Activated naive CD4-positive, alpha-beta T cell treated with anti-CD3 and anti-CD28 coated beads, Interleukin-2, amount 50 U/mL, for 72 hours (primary cell): ENCODE results near the gene RRAS. TPM values are rescaled to one million over a fixed set of nuclear protein-coding genes. Genes with fewer than 3 reads are reported as not detected.
"Not testable (repeated sequence)": the region's sequence is repeated elsewhere in the genome, so short reads cannot be mapped to it uniquely, and the experiment has no call there.

Experiments used
- ATAC-seq, 2 donors: fragments of 150-1000 bp; cut with Tn5 transposase; 2 replicates each; pipeline ENCODE4 v1.10.0; 2021; ENCODE audit warnings: mild to moderate bottlenecking in 2 of 2, moderate library complexity in 2 of 2
- DNase-seq, 2 donors: peaks; one replicate each; pipeline ENCODE4 v3.0.0; 2021 to 2022; ENCODE audit warnings: low spot score in 2 of 2
- H3K27ac Mint-ChIP-seq, 2 donors: one replicate each; pipeline ENCODE4 v1.8.0; 2022; ENCODE audit warnings: mild to moderate bottlenecking in 2 of 2, mixed read lengths in 2 of 2
- H3K36me3 Mint-ChIP-seq, 2 donors: one replicate each; pipeline ENCODE4 v1.8.0; 2022; ENCODE audit warnings: mixed read lengths in 2 of 2
- H3K9me3 Mint-ChIP-seq, 2 donors: one replicate each; pipeline ENCODE4 v1.8.0; 2022; ENCODE audit warnings: mixed read lengths in 2 of 2
- total RNA-seq, 2 donors: library from RNA; stranded (reverse); gene quantifications; one replicate each; pipeline ENCODE4 v1.2.3, GENCODE V29; 2022

Gene RRAS
- total RNA-seq, 2 donors from 2014 or later: 6.0 to 12.9 TPM

DNA sequence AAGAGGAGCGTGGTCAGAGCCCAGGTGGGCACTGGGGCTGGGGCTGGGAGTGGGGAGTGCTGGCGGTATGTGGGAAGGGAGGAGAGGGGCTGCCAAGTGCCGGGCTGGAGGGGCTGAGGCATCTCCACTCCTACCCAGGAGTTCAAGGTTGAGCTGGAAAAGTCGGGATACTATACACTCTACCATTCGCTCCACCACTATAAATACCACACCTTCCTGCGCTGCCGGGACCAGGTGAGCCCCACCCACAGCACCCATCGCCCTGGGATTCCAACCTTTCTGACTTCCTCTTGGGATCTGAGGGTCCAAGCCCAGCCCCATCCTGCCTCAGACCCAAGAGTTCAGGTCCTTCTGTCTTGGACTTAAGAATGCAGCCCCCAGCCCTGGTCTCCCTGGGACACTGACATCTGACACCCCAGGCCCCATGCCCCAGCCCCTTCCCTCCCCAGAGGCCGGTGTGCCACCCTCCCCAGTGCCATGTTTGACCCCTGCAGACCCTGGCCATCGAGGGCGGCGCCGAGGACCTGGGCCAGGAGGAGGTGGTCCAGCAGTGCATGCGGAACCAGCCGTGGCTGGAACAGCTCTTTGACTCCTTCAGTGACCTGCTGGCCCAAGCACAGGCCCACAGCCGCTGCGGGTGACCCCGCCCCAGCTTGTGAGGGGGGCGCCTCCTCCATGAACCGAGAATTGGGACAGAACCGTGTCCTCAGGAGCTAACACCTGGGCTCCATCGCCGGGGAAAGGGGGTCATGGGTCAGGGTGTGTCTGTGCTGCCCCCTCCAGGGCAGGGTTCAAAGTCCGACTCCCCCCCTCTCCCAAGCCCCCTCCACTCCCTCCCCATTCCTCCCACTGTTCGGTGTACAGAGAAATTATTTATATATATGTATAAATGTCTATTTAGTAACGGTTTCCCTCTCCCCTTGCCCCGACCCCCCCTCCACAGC, 14.7 kb downstream of the RRAS start:
- H3K9me3 Mint-ChIP-seq: no peaks in the 10 kb centered on the region
- DNase-seq (no peak), ATAC-seq (peak in 1 of 2 donors; percentile 26)
- no peaks in the 10 kb centered on the region for H3K36me3 Mint-ChIP-seq
- H3K27ac Mint-ChIP-seq: no peak overlapping the region

DNA sequence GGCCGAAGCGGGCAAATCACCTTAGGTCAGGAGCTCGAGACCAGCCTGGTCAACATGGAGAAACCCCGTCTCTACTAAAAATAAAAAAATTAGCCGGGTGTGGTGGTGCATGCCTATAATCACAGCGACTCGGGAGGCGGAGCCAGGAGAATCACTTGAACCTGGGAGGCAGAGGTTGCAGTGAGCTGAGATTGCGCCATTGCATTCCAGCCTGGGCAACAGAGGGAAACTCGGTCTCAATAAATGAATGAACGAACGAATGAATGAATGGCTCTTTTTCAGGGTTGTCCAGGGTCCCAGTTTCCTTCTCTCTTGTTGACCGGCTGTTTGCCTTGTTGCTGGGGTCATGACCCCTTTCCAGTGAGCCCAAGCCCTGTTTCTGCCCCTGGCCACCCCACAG, 22.1 kb downstream of the RRAS start:
- H3K9me3 Mint-ChIP-seq, DNase-seq, ATAC-seq, H3K27ac Mint-ChIP-seq: not testable (repeated sequence)
- peaks cover 10 to 22% of the 10 kb centered on the region in 2 donors for H3K36me3 Mint-ChIP-seq

GRCh38 chr19:49616945-49617344, 23.0 kb downstream of the RRAS start:
- Mint-ChIP-seq H3K36me3 (peaks cover 10 to 22% of the 10 kb centered on the region in 2 donors), H3K27ac (no peak overlapping the region), H3K9me3 (no peaks in the 10 kb centered on the region)
- no peak for ATAC-seq
- no peak for DNase-seq

- peaks cover 10 to 22% of the 10 kb centered on the region in 2 donors for H3K36me3 Mint-ChIP-seq
- H3K9me3 Mint-ChIP-seq: no peaks in the 10 kb centered on the region
- no peak overlapping the region for H3K27ac Mint-ChIP-seq
- no peak for DNase-seq
- no peak for ATAC-seq
Measured at GRCh38 chr19:49616532-49616931, 23.4 kb downstream of the RRAS start.

GRCh38 chr19:49615861-49616260, 24.1 kb downstream of the RRAS start:
- DNase-seq (no peak), ATAC-seq (no peak)
- H3K9me3 Mint-ChIP-seq: no peaks in the 10 kb centered on the region
- no peak overlapping the region for H3K27ac Mint-ChIP-seq
- H3K36me3 Mint-ChIP-seq: peaks cover 10 to 22% of the 10 kb centered on the region in 2 donors

GRCh38 chr19:49614096-49614833, 25.7 kb downstream of the RRAS start:
- ATAC-seq: peak; percentile 60 to 84
- H3K9me3 Mint-ChIP-seq: no peaks in the 10 kb centered on the region
- H3K36me3 Mint-ChIP-seq: peaks cover 10 to 22% of the 10 kb centered on the region in 2 donors
- no peak for DNase-seq
- H3K27ac Mint-ChIP-seq: peak overlapping the region; percentile 54 to 91

DNA sequence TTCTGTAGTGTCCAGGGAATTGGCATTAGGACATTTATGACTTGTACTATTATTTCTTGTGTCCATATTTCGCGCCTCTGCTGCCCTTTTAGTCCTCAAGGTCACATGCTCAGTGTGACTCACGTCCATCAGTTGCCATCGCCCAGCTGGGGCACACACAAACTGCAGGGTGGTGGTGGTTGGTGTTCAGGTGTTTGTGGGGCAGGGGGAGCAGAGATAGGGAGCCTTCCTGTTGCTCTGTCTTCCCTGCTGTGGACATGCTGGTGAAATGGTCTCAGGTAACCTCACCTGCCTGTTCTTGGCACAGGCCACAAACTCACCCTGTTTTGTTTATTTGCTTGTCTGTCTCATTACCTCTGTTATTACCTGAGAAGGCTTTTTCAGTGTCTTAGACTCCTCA, 26.6 kb downstream of the RRAS start:
- Mint-ChIP-seq H3K9me3 (no peaks in the 10 kb centered on the region), H3K27ac (peak overlapping the region; percentile 54 to 91), H3K36me3 (peaks cover 10 to 22% of the 10 kb centered on the region in 2 donors)
- DNase-seq (no peak), ATAC-seq (peak in 1 of 2 donors; percentile 28)

DNA sequence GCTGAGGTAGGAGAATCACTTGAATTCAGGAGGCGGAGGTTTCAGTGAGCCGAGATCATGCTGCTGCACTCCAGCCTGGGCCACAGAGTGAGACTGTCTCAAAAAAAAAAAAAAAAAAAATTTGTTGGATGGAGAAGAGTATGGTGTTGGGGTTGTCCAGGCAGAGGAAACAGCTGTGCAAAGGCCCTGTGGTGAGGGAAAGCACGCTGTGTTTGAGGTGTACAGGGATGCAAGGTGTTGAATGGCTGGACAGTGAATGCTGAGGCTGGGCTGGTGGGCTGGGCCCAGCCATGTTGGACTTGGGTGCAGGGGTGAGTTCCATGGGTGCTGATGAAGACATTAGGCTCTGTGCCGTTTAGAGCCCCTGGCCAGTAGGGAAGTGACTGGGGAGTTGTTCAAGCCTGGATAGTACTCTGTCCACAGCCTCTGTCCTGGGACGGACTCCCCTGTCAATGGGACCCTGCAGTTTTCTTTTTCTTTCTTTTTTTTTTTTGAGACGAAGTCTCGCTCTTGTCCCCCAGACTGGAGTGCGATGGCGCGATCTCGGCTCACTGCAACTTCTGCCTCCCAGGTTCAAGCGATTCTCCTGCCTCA, 30.3 kb downstream of the RRAS start:
- H3K9me3 Mint-ChIP-seq: no peaks in the 10 kb centered on the region
- no peak overlapping the region for H3K27ac Mint-ChIP-seq
- ATAC-seq: no peak
- no peak for DNase-seq
- H3K36me3 Mint-ChIP-seq: peaks cover 0 to 7% of the 10 kb centered on the region in 2 donors

DNA sequence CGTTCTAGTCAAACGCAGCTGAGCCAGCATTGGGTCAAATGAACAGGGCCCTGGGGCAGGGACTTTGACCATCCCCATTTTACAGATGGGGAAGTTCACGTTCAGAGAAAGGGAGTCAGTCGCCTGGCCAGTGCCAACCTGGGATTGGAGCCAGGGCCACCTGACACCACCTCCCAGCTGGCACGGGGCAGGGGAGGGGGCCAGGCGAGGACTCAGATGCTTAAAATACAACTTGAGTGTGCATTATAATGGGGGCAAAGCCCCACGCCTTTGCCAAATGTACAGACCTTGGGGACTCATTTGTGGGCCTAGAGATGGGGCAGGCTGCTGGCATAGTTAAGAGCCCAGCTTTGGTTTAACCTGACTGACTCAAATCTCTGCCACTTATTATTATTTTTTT, 34.3 kb downstream of the RRAS start:
- peaks cover 0 to 6% of the 10 kb centered on the region in 2 donors for H3K36me3 Mint-ChIP-seq

DNA sequence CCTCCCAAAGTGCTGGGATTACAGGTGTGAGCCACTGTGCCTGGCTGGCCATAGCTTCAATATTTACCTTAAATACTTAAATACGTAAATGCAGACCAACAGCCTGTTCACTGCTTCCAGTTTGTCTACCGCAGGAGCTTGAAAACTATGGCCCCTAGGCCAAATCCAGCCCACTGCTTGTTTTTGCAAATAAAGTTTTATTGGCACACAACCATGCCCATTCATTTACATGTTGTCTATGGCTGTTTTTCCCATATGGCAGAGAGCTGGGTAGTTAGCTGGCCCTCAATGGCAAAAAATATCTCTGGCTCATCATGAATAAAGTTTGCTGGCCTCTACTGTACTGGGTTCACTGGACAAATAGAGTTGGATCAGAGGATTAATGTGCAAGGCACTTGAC, 37.1 kb downstream of the RRAS start:
- ATAC-seq: no peak
- H3K36me3 Mint-ChIP-seq: peaks cover 4 to 6% of the 10 kb centered on the region in 2 donors
- H3K9me3 Mint-ChIP-seq: no peaks in the 10 kb centered on the region
- DNase-seq: no peak
- H3K27ac Mint-ChIP-seq: no peak overlapping the region

More for the DNA sequence above, 34.3 kb downstream of the RRAS start:
- ATAC-seq (no peak), DNase-seq (no peak)
- H3K27ac Mint-ChIP-seq: peak overlapping the region; percentile 50 to 69
- H3K9me3 Mint-ChIP-seq: no peaks in the 10 kb centered on the region

DNA sequence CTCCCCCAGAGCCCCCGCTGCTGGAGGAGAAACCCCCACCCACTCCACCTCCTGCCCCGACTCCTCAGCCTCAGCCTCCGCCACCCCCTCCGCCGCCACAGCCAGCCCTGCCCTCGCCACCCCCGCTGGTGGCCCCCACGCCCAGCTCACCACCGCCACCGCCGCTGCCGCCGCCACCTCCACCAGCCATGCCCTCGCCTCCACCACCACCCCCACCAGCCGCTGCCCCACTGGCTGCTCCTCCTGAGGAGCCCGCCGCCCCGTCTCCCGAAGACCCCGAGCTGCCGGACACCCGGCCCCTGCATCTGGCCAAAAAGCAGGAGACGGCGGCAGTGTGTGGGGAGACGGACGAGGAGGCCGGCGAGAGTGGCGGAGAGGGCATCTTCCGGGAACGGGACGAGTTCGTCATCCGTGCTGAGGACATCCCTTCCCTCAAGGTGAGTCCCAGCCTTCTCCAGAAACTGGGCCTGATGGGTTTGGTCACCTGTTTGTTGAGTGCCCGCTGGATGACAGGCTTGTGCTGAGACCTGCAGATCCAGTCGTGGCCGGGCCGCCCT, 38.4 kb downstream of the RRAS start:
- no peak for ATAC-seq

GRCh38 chr19:49599378-49600295, 40.3 kb downstream of the RRAS start:
- peaks cover 4 to 8% of the 10 kb centered on the region in 2 donors for H3K36me3 Mint-ChIP-seq
- ATAC-seq: peak in 1 of 2 donors; percentile 9
- peak overlapping the region in 1 of 2 donors; percentile 48 for H3K27ac Mint-ChIP-seq
- DNase-seq: no peak
- no peaks in the 10 kb centered on the region for H3K9me3 Mint-ChIP-seq

More for the DNA sequence above, 38.4 kb downstream of the RRAS start:
- H3K9me3 Mint-ChIP-seq: no peaks in the 10 kb centered on the region
- H3K36me3 Mint-ChIP-seq: peaks cover 4 to 6% of the 10 kb centered on the region in 2 donors
- H3K27ac Mint-ChIP-seq: no peak overlapping the region
- DNase-seq: no peak

- DNase-seq (no peak), ATAC-seq (no peak)
- H3K27ac Mint-ChIP-seq: no peak overlapping the region
- no peaks in the 10 kb centered on the region for H3K9me3 Mint-ChIP-seq
- peaks cover 14 to 27% of the 10 kb centered on the region in 2 donors for H3K36me3 Mint-ChIP-seq
Measured at GRCh38 chr19:49597703-49597974, 42.3 kb downstream of the RRAS start.

- peaks cover 19 to 32% of the 10 kb centered on the region in 2 donors for H3K36me3 Mint-ChIP-seq
- no peak overlapping the region for H3K27ac Mint-ChIP-seq
- no peaks in the 10 kb centered on the region for H3K9me3 Mint-ChIP-seq
- ATAC-seq: no peak
- no peak for DNase-seq
Measured at GRCh38 chr19:49596954-49597702, 42.8 kb downstream of the RRAS start.

DNA sequence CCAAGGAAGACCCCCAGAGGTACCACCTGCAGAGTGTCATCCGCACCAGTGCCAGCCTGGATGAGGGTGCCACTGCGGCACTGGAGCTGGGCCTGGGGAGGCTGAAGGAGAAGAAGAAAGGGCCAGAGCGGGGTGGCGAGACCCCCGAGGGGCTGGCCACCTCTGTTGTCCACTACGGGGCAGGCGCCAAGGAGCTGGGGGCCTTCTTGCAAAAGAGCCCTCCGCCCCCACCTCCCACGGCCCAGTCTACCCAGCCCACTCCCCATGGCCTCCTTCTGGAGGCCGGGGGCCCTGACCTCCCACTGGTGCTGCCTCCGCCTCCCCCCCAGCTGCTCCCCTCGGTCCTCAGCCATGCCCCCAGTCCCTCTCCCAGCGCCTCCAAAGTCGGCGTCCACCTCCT, 43.5 kb downstream of the RRAS start:
- peaks cover 19 to 32% of the 10 kb centered on the region in 2 donors for H3K36me3 Mint-ChIP-seq
- ATAC-seq (no peak), DNase-seq (no peak)
- no peak overlapping the region for H3K27ac Mint-ChIP-seq
- no peaks in the 10 kb centered on the region for H3K9me3 Mint-ChIP-seq
